ENCODE results near the gene EMP3. TPM values are rescaled to one million over a fixed set of nuclear protein-coding genes. Genes with fewer than 3 reads are reported as not detected.
"Not testable (repeated sequence)": the region's sequence is repeated elsewhere in the genome, so short reads cannot be mapped to it uniquely, and the experiment has no call there.

EMP3 gene
- total RNA-seq, 1 experiment from 2014 or later = 92.9 TPM

DNA sequence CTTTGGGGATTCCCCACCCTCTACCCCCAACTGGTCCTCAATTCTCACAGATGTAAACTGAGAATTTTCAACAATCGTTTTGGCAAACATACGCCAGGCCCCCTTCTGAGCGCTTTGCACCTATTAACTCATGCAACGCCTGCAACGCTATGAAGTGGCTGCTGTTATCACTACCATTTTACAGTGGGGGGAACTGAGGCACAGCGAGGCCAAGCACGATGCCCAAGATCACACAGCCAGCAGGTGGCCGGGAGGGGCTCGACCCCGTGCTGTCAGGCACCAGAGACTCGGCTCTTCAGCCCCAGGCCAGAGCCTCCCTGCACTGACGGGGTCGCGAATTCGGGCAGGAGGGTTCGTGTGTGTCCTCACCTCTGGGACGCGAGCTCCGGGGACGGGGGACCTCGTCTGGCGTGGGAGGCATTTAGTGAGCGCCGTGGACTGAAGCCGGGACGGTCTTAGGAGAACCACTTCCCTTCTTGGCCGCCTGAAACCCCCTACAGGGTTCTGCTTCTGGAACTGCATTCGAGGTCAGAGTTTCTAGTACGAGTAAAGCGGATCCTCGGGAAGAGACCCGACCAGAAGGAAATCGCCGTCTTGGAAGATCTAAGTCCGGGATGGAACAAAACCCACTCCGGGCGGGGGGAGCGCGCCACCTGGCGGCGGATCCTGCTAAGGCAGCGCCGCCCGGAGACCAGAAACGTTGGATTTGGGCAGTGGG is 34.4 kb upstream of the EMP3 start:
- Histone ChIP-seq H3K36me3 (ENCODE audit: control insufficient read depth in 1 of 2, insufficient read depth in 2 of 2, low read length in 2 of 2) (peaks cover 3 to 9% of the 10 kb centered on the region in 2 experiments; a peak in 2 of 4 replicates), H3K9me2 (ENCODE audit: insufficient read depth) (no peaks in the 10 kb centered on the region), H3K4me3 (replicated peaks in 1 of 2; ENCODE audit: low read depth in 1 of 2, low read length in 2 of 2) (peak overlapping the region; percentile 50 to 70), H3K4me2 (ENCODE audit: low read length) (peak overlapping the region; percentile 100), H3K4me1 (ENCODE audit: control insufficient read depth in 1 of 2, insufficient read depth in 2 of 2, low read length in 2 of 2) (peaks cover 2 to 39% of the 10 kb centered on the region in 2 experiments; a peak in 3 of 4 replicates), H3K79me2 (ENCODE audit: insufficient read depth, low read length) (no peaks in the 10 kb centered on the region), H3K9ac (ENCODE audit: low read length) (peak overlapping the region; percentile 68), H3K9me3 (ENCODE audit: control insufficient read depth in 1 of 2, insufficient read depth in 1 of 2, low read depth in 1 of 2, low read length in 2 of 2) (peaks cover 3 to 10% of the 10 kb centered on the region in 2 experiments; a peak in 2 of 4 replicates), H2AFZ (ENCODE audit: low read depth, low read length, poor library complexity, severe bottlenecking) (peak overlapping the region; percentile 94), H3K27me3 (ENCODE audit: insufficient read depth, low read length) (no peaks in the 10 kb centered on the region), H4K20me1 (ENCODE audit: insufficient read depth) (no peaks in the 10 kb centered on the region), H3K27ac (ENCODE audit: low read depth, low read length) (peak overlapping the region; percentile 50)
- DNase-seq (ENCODE audit: low read depth, low spot score) = no peak
- ChIA-PET RAD21 (ENCODE audit: low non-redundant PET in 1 of 2, low total read pairs in 2 of 2, uncharacterized antibody in 2 of 2, unreplicated experiment in 2 of 2) (interaction anchor here (0.6 kb wide), 3 partner anchors 16 to 24 kb away, joined by 3 to 5 read pairs (median 3); no protein-coding TSS in a partner anchor), CTCF (interaction anchor here (1.0 to 3.6 kb wide), 5 partner anchors 19 to 36 kb away, joined by 3 to 16 read pairs (median 4); partner anchors contain the start of gene CARD8), POLR2A (interaction anchor here (1.8 kb wide), 1 partner anchor 19 kb away, joined by 4 read pairs; no protein-coding TSS in a partner anchor)
- ATAC-seq = peak; percentile 76
- peak; percentile 25; the same call in 1 of the 2 replicates for TF ChIP-seq POLR2AphosphoS5 (IDR thresholded peaks at IDR 0.05; ENCODE audit: low read depth, low read length)
- TF ChIP-seq RAD21 (IDR thresholded peaks at IDR 0.05; ENCODE audit: low read depth) = peak; percentile 93
- TF ChIP-seq CTCF (IDR thresholded peaks at IDR 0.05 in 2 of 3, conservative IDR thresholded peaks at IDR 0.05 in 1 of 3; ENCODE audit: borderline replicate concordance in 1 of 3, insufficient read depth in 1 of 3, low read depth in 2 of 3, low read length in 2 of 3) = peak; percentile 95 to 99 (median 96)
- no peak for TF ChIP-seq EZH2phosphoT487 (IDR thresholded peaks at IDR 0.05; ENCODE audit: borderline replicate concordance)
- TF ChIP-seq TCF7L2 (IDR thresholded peaks at IDR 0.05; ENCODE audit: borderline replicate concordance, extremely low read depth, insufficient read depth, insufficient read length) = no peak
- TF ChIP-seq MAX (IDR thresholded peaks at IDR 0.05) = 0 out of 2 replicates have a peak, but pooled peaks have one; percentile 23
- TSS peak; percentile 77 for BruUV-seq (replicated peaks)
- intact Hi-C loops (cut with micrococcal nuclease) = loop anchor here (1.0 kb wide), 1 partner anchor 24 kb away; no protein-coding TSS in a partner anchor

- not testable (repeated sequence) for H3K36me3 ChIP-seq (ENCODE audit: control insufficient read depth in 1 of 2, insufficient read depth in 2 of 2, low read length in 2 of 2); DNase-seq (ENCODE audit: low read depth, low spot score); H3K9me2 ChIP-seq (ENCODE audit: insufficient read depth); H4K20me1 ChIP-seq (ENCODE audit: insufficient read depth); ATAC-seq; H3K27ac ChIP-seq (ENCODE audit: low read depth, low read length); H3K9me3 ChIP-seq (ENCODE audit: control insufficient read depth in 1 of 2, insufficient read depth in 1 of 2, low read depth in 1 of 2, low read length in 2 of 2); H2AFZ ChIP-seq (ENCODE audit: low read depth, low read length, poor library complexity, severe bottlenecking); H3K9ac ChIP-seq (ENCODE audit: low read length); BruUV-seq (replicated peaks); H3K79me2 ChIP-seq (ENCODE audit: insufficient read depth, low read length); H3K27me3 ChIP-seq (ENCODE audit: insufficient read depth, low read length)
- Histone ChIP-seq H3K4me2 (ENCODE audit: low read length) (peak overlapping the region; percentile 100), H3K4me3 (replicated peaks in 1 of 2; ENCODE audit: low read depth in 1 of 2, low read length in 2 of 2) (peak overlapping the region; percentile 50 to 70; a peak in 2 of 4 replicates), H3K4me1 (ENCODE audit: control insufficient read depth in 1 of 2, insufficient read depth in 2 of 2, low read length in 2 of 2) (peaks cover 2 to 39% of the 10 kb centered on the region in 2 experiments; a peak in 3 of 4 replicates)
- POLR2A ChIA-PET = interaction anchor here (1.8 kb wide), 1 partner anchor 20 kb away, joined by 4 read pairs; no protein-coding TSS in a partner anchor
- RAD21 ChIA-PET (ENCODE audit: low non-redundant PET in 1 of 2, low total read pairs in 2 of 2, uncharacterized antibody in 2 of 2, unreplicated experiment in 2 of 2) = interaction anchor here (0.6 kb wide), 2 partner anchors 16 to 19 kb away, joined by 3 read pairs; no protein-coding TSS in a partner anchor
- intact Hi-C loops (cut with micrococcal nuclease) = loop anchor here (1.0 kb wide), 1 partner anchor 24 kb away; no protein-coding TSS in a partner anchor
- CTCF ChIA-PET = interaction anchor here (1.0 to 3.6 kb wide), 5 partner anchors 19 to 36 kb away, joined by 3 to 16 read pairs (median 4); partner anchors contain the start of gene CARD8
Measured at GRCh38 chr19:48291489-48291815, 33.9 kb upstream of the EMP3 start.

All from HCT116 (cell line).